HepG2 (cell line): ENCODE data around the gene RANBP6. TPM values are rescaled to one million over a fixed set of nuclear protein-coding genes. Genes with fewer than 3 reads are reported as not detected.

Experiments used
- ATAC-seq: fragments of 200-7000 bp; cut with Tn5 transposase; 3 replicates; pipeline ENCODE4 v1.9.1; 2020; ENCODE audit warnings: mild to moderate bottlenecking, moderate library complexity
- BruUV-seq: library from RNA; stranded (reverse); fragments of 400-500 nt; replicated peaks from 2 replicates; lab custom pipeline; 2021; lab: Mats Ljungman, UMichigan
- CTCF ChIA-PET: fragments of 300-600 bp; formaldehyde crosslinking; extraction: SDS; loops from one replicate; lab custom pipeline; 2021; ENCODE audit warnings: low total read pairs, inconsistent platforms, low intra/inter-chr PET ratio; lab: Yijun Ruan, JAX
- POLR2A ChIA-PET: fragments of 350-600 bp; sonication (Branson Sonifier 250); formaldehyde crosslinking; loops from one replicate; lab custom pipeline; 2020; ENCODE audit warnings: antibody characterized with exemption, inconsistent platforms; lab: Yijun Ruan, JAX
- DNase-seq: peaks from one replicate; pipeline ENCODE4 v3.0.0-alpha.2; 2015; ENCODE audit warnings: low spot score
- FAIRE-seq: peaks from 3 replicates; lab custom pipeline; 2011; peaks lifted over from hg19 to GRCh38; lab: Jason Lieb, UNC
- H2AFZ ChIP-seq: one replicate; pipeline ENCODE4 v1.6.1; 2011; ENCODE audit warnings: low read length, inconsistent platforms
- H3K27ac ChIP-seq: fragments of 300-600 bp; 3 replicates; pipeline ENCODE4 v1.8.0; 2011; ENCODE audit warnings: mixed run types, mild to moderate bottlenecking, mixed read lengths, low read length, inconsistent platforms; ENCODE audit not compliant: insufficient read depth; ENCODE audit errors: extremely low read length
- H3K27me3 ChIP-seq, 2 experiments: fragments of 200-600 bp in 1 of 2; 2 replicates in 1 of 2; 3 replicates in 1 of 2; pipeline versions ENCODE4 v1.6.0 to v1.8.0; 2011; ENCODE audit warnings: low read length in 2 of 2, mild to moderate bottlenecking in 2 of 2, moderate library complexity in 2 of 2, inconsistent platforms in 1 of 2; ENCODE audit not compliant: insufficient read depth in 2 of 2, control insufficient read depth in 1 of 2
- H3K36me3 ChIP-seq, 2 experiments: fragments of 200-600 bp in 1 of 2; replicated peaks in 1 of 2; 2 replicates in 1 of 2; 3 replicates in 1 of 2; pipeline versions ENCODE4 v1.5.1 to v1.8.0; 2011; ENCODE audit warnings: low read length in 2 of 2, inconsistent platforms in 1 of 2; ENCODE audit not compliant: insufficient read depth in 2 of 2, control insufficient read depth in 1 of 2
- H3K4me1 ChIP-seq: 2 replicates; pipeline ENCODE4 v1.5.1; 2012; ENCODE audit warnings: low read length, inconsistent platforms; ENCODE audit not compliant: insufficient read depth
- H3K4me2 ChIP-seq: 2 replicates; pipeline ENCODE4 v1.6.0; 2011; ENCODE audit warnings: low read depth, low read length, inconsistent platforms
- H3K4me3 ChIP-seq, 3 experiments: fragments of 200-600 bp in 1 of 3; sonication (generic), shearing (Covaris generic) in 1 of 3; replicated peaks in 1 of 3; 2 replicates each; pipeline ENCODE4 v1.5.1; 2011 to 2016; ENCODE audit warnings: low read length in 3 of 3, inconsistent platforms in 2 of 3, low read depth in 2 of 3, mild to moderate bottlenecking in 2 of 3, control low read depth in 1 of 3, mixed read lengths in 1 of 3; ENCODE audit not compliant: insufficient read depth in 1 of 3
- H3K79me2 ChIP-seq: one replicate; pipeline ENCODE4 v1.6.1; 2011; ENCODE audit warnings: low read length, inconsistent platforms; ENCODE audit not compliant: insufficient read depth
- H3K9ac ChIP-seq: 2 replicates; pipeline ENCODE4 v1.6.0; 2011; ENCODE audit warnings: mild to moderate bottlenecking, low read depth, low read length, inconsistent platforms; ENCODE audit not compliant: insufficient read depth
- H3K9me3 ChIP-seq: 2 replicates; pipeline ENCODE4 v1.5.1; 2012; ENCODE audit warnings: mild to moderate bottlenecking, low read length
- H4K20me1 ChIP-seq: 2 replicates; pipeline ENCODE4 v1.6.0; 2011; ENCODE audit warnings: inconsistent platforms, mild to moderate bottlenecking, low read length, moderate library complexity; ENCODE audit not compliant: insufficient read depth
- ATAD3A ChIP-seq: sonication (generic); formaldehyde crosslinking; IDR thresholded peaks from 2 replicates; pipeline ENCODE4 v1.4.0; 2020; ENCODE audit warnings: missing genetic modification reagents
- CBFB ChIP-seq: sonication (generic); formaldehyde crosslinking; IDR thresholded peaks from 2 replicates; pipeline ENCODE4 v1.4.0; 2020; ENCODE audit warnings: missing genetic modification reagents
- E2F1 ChIP-seq: sonication (generic); formaldehyde crosslinking; IDR thresholded peaks from 2 replicates; pipeline ENCODE4 v1.5.0; 2020; ENCODE audit warnings: missing genetic modification reagents
- ELF4 ChIP-seq: sonication (generic); formaldehyde crosslinking; IDR thresholded peaks from 2 replicates; pipeline ENCODE4 v1.5.0; 2020; ENCODE audit warnings: missing genetic modification reagents, mild to moderate bottlenecking, moderate library complexity, borderline replicate concordance
- HOXA7 ChIP-seq: sonication (generic); formaldehyde crosslinking; IDR thresholded peaks from 2 replicates; pipeline ENCODE4 v1.8.1; 2022; ENCODE audit warnings: mild to moderate bottlenecking, missing genetic modification reagents, moderate library complexity
- PITX1 ChIP-seq: sonication (generic); formaldehyde crosslinking; IDR thresholded peaks from 2 replicates; pipeline ENCODE4 v1.5.1; 2020; ENCODE audit warnings: mild to moderate bottlenecking, missing genetic modification reagents
- ZKSCAN8 ChIP-seq: IDR thresholded peaks from 2 replicates; pipeline ENCODE4 v1.6.1; 2016; ENCODE audit warnings: borderline replicate concordance, missing genetic modification reagents, missing compliant biosample characterization
- ZNF225 ChIP-seq: sonication (generic); formaldehyde crosslinking; IDR thresholded peaks from 2 replicates; pipeline ENCODE4 v1.4.0; 2020; ENCODE audit warnings: mild to moderate bottlenecking, missing genetic modification reagents
- ZNF256 ChIP-seq: sonication (generic); formaldehyde crosslinking; conservative IDR thresholded peaks from 2 replicates; pipeline ENCODE4 v1.4.0; 2020; ENCODE audit warnings: missing genetic modification reagents
- ZNF362 ChIP-seq: sonication (generic); formaldehyde crosslinking; IDR thresholded peaks from 2 replicates; pipeline ENCODE4 v1.4.0; 2020; ENCODE audit warnings: missing genetic modification reagents, mild to moderate bottlenecking, borderline replicate concordance
- ZNF598 ChIP-seq: sonication (generic); formaldehyde crosslinking; IDR thresholded peaks from 2 replicates; pipeline ENCODE4 v1.5.1; 2020; ENCODE audit warnings: mild to moderate bottlenecking, missing genetic modification reagents, borderline replicate concordance
- ZNF720 ChIP-seq: sonication (generic); formaldehyde crosslinking; IDR thresholded peaks from 2 replicates; pipeline ENCODE4 v1.4.0; 2020; ENCODE audit warnings: missing genetic modification reagents
- ZNF777 ChIP-seq: sonication (generic); formaldehyde crosslinking; IDR thresholded peaks from 2 replicates; pipeline ENCODE4 v1.4.0; 2020; ENCODE audit warnings: missing genetic modification reagents
- WGBS: methylation state at CpG from one replicate; pipeline ENCODE4 v1.1.6; 2017; ENCODE audit warnings: low lambda C conversion rate; 5-methylcytosine and 5-hydroxymethylcytosine counted together
- in situ Hi-C: cut with HindIII; loops from 2 replicates; pipeline ENCODE4 v1.10.0; 2017; ENCODE audit warnings: low pct_unique_long_range_greater_than_20kb; ENCODE audit not compliant: extremely low pct_ligation_motif_present
- intact Hi-C: fragments of 100-400 bp; cut with micrococcal nuclease; formaldehyde crosslinking; loops from one replicate; pipeline ENCODE4 v1.10.0; 2022; ENCODE audit not compliant: unreplicated experiment
- polyA plus RNA-seq, 8 experiments: library from polyadenylated mRNA; depleted of rRNA in 3 of 8; stranded (reverse) in 7 of 8; unstranded in 1 of 8; fragments of >200 nt; fragmentation: Illumina TruSeq in 4 of 8; extraction: Trizol in 4 of 8; gene quantifications; 2 replicates each; pipeline versions ENCODE4 v1.2.1 to v1.2.3, GENCODE V29; 2011 to 2016; ENCODE audit warnings: low read depth in 4 of 8, missing spikeins in 1 of 8, mixed read lengths in 1 of 8; ENCODE audit not compliant: insufficient read depth in 1 of 8
- total RNA-seq, 5 experiments: library from RNA; depleted of rRNA; stranded (reverse); fragments of >200 nt; fragmentation: Illumina TruSeq; extraction: Trizol; gene quantifications; 2 replicates each; pipeline ENCODE4 v1.2.3, GENCODE V29; 2016; ENCODE audit warnings: low read depth in 1 of 5
- TF ChIP-seq, protein P1 (sequence below): sonication (generic); formaldehyde crosslinking; IDR thresholded peaks from 2 replicates; pipeline ENCODE4 v1.4.0; 2020; ENCODE audit warnings: missing genetic modification reagents, borderline replicate concordance
- TF ChIP-seq, protein P2 (sequence below): fragments of 450-650 bp; IDR thresholded peaks from 2 replicates; pipeline ENCODE4 v1.6.1; 2016

The RANBP6 gene
- total and polyA plus RNA-seq, 2 of the 13 experiments (the other 11 are each of a cell fraction or from before 2014, with no cell fraction given): 7.5 to 26.0 TPM

GRCh38 chr9:5982317-5982716 lies 33.1 kb downstream of the RANBP6 start:
- Histone ChIP-seq H3K27ac (no peak overlapping the region), H3K4me3 (no peak overlapping the region), H3K79me2 (no peaks in the 10 kb centered on the region), H3K9me3 (no peaks in the 10 kb centered on the region), H4K20me1 (no peaks in the 10 kb centered on the region)
- DNase-seq (no peak), ATAC-seq (no peak)
- intact Hi-C loops: no loop called here
- 94% methylated on average over 2 of the region's 2 CpGs for WGBS
- in situ Hi-C loops: no loop called here
- TF ChIP-seq ZNF362 (CRISPR knock-in tag) (no peak), PITX1 (CRISPR knock-in tag) (no peak), ZNF720 (no peak), ZNF225 (CRISPR knock-in tag) (no peak), CBFB (CRISPR knock-in tag) (no peak), ATAD3A (no peak), E2F1 (CRISPR knock-in tag) (no peak), ZNF598 (CRISPR knock-in tag) (no peak), ZNF777 (CRISPR knock-in tag) (no peak), HOXA7 (CRISPR knock-in tag) (no peak), ZKSCAN8 (CRISPR knock-in tag) (no peak), ELF4 (CRISPR knock-in tag) (no peak), ZNF256 (CRISPR knock-in tag) (no peak)
- TF ChIP-seq, protein P1, sequence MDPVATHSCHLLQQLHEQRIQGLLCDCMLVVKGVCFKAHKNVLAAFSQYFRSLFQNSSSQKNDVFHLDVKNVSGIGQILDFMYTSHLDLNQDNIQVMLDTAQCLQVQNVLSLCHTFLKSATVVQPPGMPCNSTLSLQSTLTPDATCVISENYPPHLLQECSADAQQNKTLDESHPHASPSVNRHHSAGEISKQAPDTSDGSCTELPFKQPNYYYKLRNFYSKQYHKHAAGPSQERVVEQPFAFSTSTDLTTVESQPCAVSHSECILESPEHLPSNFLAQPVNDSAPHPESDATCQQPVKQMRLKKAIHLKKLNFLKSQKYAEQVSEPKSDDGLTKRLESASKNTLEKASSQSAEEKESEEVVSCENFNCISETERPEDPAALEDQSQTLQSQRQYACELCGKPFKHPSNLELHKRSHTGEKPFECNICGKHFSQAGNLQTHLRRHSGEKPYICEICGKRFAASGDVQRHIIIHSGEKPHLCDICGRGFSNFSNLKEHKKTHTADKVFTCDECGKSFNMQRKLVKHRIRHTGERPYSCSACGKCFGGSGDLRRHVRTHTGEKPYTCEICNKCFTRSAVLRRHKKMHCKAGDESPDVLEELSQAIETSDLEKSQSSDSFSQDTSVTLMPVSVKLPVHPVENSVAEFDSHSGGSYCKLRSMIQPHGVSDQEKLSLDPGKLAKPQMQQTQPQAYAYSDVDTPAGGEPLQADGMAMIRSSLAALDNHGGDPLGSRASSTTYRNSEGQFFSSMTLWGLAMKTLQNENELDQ (CRISPR knock-in tag): no peak
- TF ChIP-seq, protein P2, sequence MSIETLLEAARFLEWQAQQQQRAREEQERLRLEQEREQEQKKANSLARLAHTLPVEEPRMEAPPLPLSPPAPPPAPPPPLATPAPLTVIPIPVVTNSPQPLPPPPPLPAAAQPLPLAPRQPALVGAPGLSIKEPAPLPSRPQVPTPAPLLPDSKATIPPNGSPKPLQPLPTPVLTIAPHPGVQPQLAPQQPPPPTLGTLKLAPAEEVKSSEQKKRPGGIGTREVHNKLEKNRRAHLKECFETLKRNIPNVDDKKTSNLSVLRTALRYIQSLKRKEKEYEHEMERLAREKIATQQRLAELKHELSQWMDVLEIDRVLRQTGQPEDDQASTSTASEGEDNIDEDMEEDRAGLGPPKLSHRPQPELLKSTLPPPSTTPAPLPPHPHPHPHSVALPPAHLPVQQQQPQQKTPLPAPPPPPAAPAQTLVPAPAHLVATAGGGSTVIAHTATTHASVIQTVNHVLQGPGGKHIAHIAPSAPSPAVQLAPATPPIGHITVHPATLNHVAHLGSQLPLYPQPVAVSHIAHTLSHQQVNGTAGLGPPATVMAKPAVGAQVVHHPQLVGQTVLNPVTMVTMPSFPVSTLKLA: no peak
- TF ChIP-seq, all 625 proteins: peak for 0
- Histone ChIP-seq H2AFZ (no peak overlapping the region), H3K4me1 (no peaks in the 10 kb centered on the region), H3K36me3 (peaks cover 1 to 25% of the 10 kb centered on the region in 2 experiments; a peak in 3 of 5 replicates), H3K4me2 (no peak overlapping the region), H3K9ac (no peak overlapping the region), H3K27me3 (no peaks in the 10 kb centered on the region)
- ChIA-PET CTCF (no interaction called here), POLR2A (no interaction called here)
- FAIRE-seq: no peak
- BruUV-seq: no TSS peak
